Activated CD4-positive, alpha-beta T cell treated with anti-CD3 and anti-CD28 coated beads for 36 hours (primary cell): Measurements from ENCODE around the gene PRKACB. TPM values are rescaled to one million over a fixed set of nuclear protein-coding genes. Genes with fewer than 3 reads are reported as not detected.
A peak's percentile ranks its signal among the peaks of the same experiment; 100 is the strongest.

Experiments
- ATAC-seq: fragments of 200-7000 bp; cut with Tn5 transposase; one replicate; pipeline ENCODE4 v1.10.0; 2021; ENCODE audit warnings: mild to moderate bottlenecking, moderate library complexity
- CTCF ChIA-PET: fragments of 350-600 bp; sonication (Branson Sonifier 250); formaldehyde crosslinking; loops from one replicate; lab custom pipeline; 2021; ENCODE audit warnings: antibody characterized with exemption; lab: Charles Lee
- POLR2A ChIA-PET: fragments of 350-600 bp; sonication (Branson Sonifier 250); formaldehyde crosslinking; loops from one replicate; lab custom pipeline; 2021; ENCODE audit warnings: antibody characterized with exemption, inconsistent platforms; lab: Charles Lee
- DNase-seq: peaks from one replicate; pipeline ENCODE4 v3.0.0-alpha.2; 2020
- H3K27ac Mint-ChIP-seq: one replicate; pipeline ENCODE4 v1.8.0; 2021; ENCODE audit warnings: mixed read lengths
- H3K27me3 Mint-ChIP-seq: one replicate; pipeline ENCODE4 v1.8.0; 2021; ENCODE audit warnings: mixed read lengths
- H3K36me3 Mint-ChIP-seq: one replicate; pipeline ENCODE4 v1.8.0; 2021; ENCODE audit warnings: low read depth, mixed read lengths
- H3K4me1 Mint-ChIP-seq: one replicate; pipeline ENCODE4 v1.8.0; 2021; ENCODE audit warnings: mixed read lengths
- H3K4me3 Mint-ChIP-seq: one replicate; pipeline ENCODE4 v1.8.0; 2021; ENCODE audit warnings: mild to moderate bottlenecking, moderate library complexity, mixed read lengths
- H3K9me3 Mint-ChIP-seq: one replicate; pipeline ENCODE4 v1.8.0; 2021; ENCODE audit warnings: low read depth, mixed read lengths
- intact Hi-C, 2 experiments: fragments of 100-400 bp; cut with DNase I in 1 of 2; cut with micrococcal nuclease in 1 of 2; formaldehyde crosslinking; loops; one replicate each; pipeline versions ENCODE4 v1.14.2 to v1.15.1; 2022 to 2024; cut with DNase I, micrococcal nuclease
- total RNA-seq, 2 experiments: library from RNA; stranded (reverse); gene quantifications; one replicate each; pipeline ENCODE4 v1.2.3, GENCODE V29; 2021

The PRKACB gene
- total RNA-seq, 2 experiments from 2014 or later = 22.2 to 25.5 TPM

GRCh38 chr1:84156210-84156621 is 12.1 kb downstream of the PRKACB start:
- peak overlapping the region; percentile 65 for H3K27ac Mint-ChIP-seq
- no peaks in the 10 kb centered on the region for H3K27me3 Mint-ChIP-seq
- ChIA-PET CTCF (interaction anchor here (1.4 to 4.9 kb wide), 2 partner anchors 11 to 15 kb away, joined by 4 to 44 read pairs; partner anchors contain the start of gene PRKACB), POLR2A (interaction anchor here (0.6 to 0.7 kb wide), 2 partner anchors 349 to 697 kb away, joined by 3 to 4 read pairs; no protein-coding TSS in a partner anchor)
- H3K4me1 Mint-ChIP-seq = peaks cover 87% of the 10 kb centered on the region
- H3K9me3 Mint-ChIP-seq = no peaks in the 10 kb centered on the region
- ATAC-seq = peak; percentile 49
- peak overlapping the region; percentile 38 for H3K4me3 Mint-ChIP-seq
- H3K36me3 Mint-ChIP-seq = peaks cover 5% of the 10 kb centered on the region
- intact Hi-C loops = loop anchor here (1.0 to 5.0 kb wide), 3 partner anchors 10 to 146 kb away; partner anchors contain the start of gene SAMD13 (in 1 of the 2)
- peak; percentile 7 for DNase-seq

- peaks cover 81% of the 10 kb centered on the region for H3K4me1 Mint-ChIP-seq
These were observed 15.6 kb downstream of the PRKACB start for GRCh38 chr1:84159533-84160240.

GRCh38 chr1:84162295-84162694 is 18.2 kb downstream of the PRKACB start:
- Mint-ChIP-seq H3K27me3 (no peaks in the 10 kb centered on the region), H3K9me3 (no peaks in the 10 kb centered on the region), H3K4me1 (peaks cover 76% of the 10 kb centered on the region), H3K27ac (peak overlapping the region; percentile 49), H3K4me3 (no peak overlapping the region), H3K36me3 (peaks cover 2% of the 10 kb centered on the region)
- ATAC-seq (no peak), DNase-seq (no peak)
- CTCF ChIA-PET = interaction anchor here (0.9 to 2.9 kb wide), 7 partner anchors 10 to 280 kb away, joined by 3 to 8 read pairs (median 3); partner anchors contain the start of gene PRKACB
- intact Hi-C loops = loop anchor here in 1 of 2 experiments (5.0 kb wide), 1 partner anchor 1115 kb away; the partner anchor contains the start of gene BCL10
- POLR2A ChIA-PET = interaction anchor here (0.9 kb wide), 1 partner anchor 10 kb away, joined by 3 read pairs; no protein-coding TSS in a partner anchor

More at GRCh38 chr1:84159533-84160240, 15.6 kb downstream of the PRKACB start:
- Mint-ChIP-seq H3K27ac (no peak overlapping the region), H3K36me3 (peaks cover 2% of the 10 kb centered on the region), H3K4me3 (no peak overlapping the region), H3K27me3 (no peaks in the 10 kb centered on the region), H3K9me3 (no peaks in the 10 kb centered on the region)
- ChIA-PET POLR2A (no interaction called here), CTCF (no interaction called here)
- intact Hi-C loops = loop anchor here (5.0 kb wide), 3 partner anchors 67 to 1118 kb away; partner anchors contain the start of genes BCL10 (in 1 of the 2) and SAMD13 (in 1 of the 2)
- no peak for ATAC-seq
- DNase-seq = no peak

GRCh38 chr1:84163123-84163931 is 19.3 kb downstream of the PRKACB start:
- Mint-ChIP-seq H3K36me3 (no peaks in the 10 kb centered on the region), H3K9me3 (no peaks in the 10 kb centered on the region), H3K4me3 (peak overlapping the region; percentile 67), H3K4me1 (peaks cover 74% of the 10 kb centered on the region), H3K27ac (peak overlapping the region; percentile 70), H3K27me3 (no peaks in the 10 kb centered on the region)
- ChIA-PET CTCF (interaction anchor here (0.9 to 2.9 kb wide), 8 partner anchors 11 to 129 kb away, joined by 3 to 8 read pairs (median 5); partner anchors contain the start of gene PRKACB), POLR2A (interaction anchor here (0.9 to 1.3 kb wide), 2 partner anchors 11 to 19 kb away, joined by 3 read pairs; partner anchors contain the start of gene PRKACB)
- DNase-seq (peak; percentile 6), ATAC-seq (peak; percentile 37)
- intact Hi-C loops = loop anchor here in 1 of 2 experiments (5.0 kb wide), 1 partner anchor 1114 kb away; the partner anchor contains the start of gene BCL10

GRCh38 chr1:84164161-84164560 is 20.1 kb downstream of the PRKACB start:
- Mint-ChIP-seq H3K9me3 (no peaks in the 10 kb centered on the region), H3K27me3 (no peaks in the 10 kb centered on the region), H3K27ac (peak overlapping the region; percentile 77), H3K4me3 (peak overlapping the region; percentile 67), H3K36me3 (no peaks in the 10 kb centered on the region), H3K4me1 (peaks cover 77% of the 10 kb centered on the region)
- DNase-seq = no peak
- ChIA-PET CTCF (interaction anchor here (1.4 to 1.9 kb wide), 3 partner anchors 14 to 20 kb away, joined by 3 to 8 read pairs (median 8); partner anchors contain the start of gene PRKACB), POLR2A (no interaction called here)
- no peak for ATAC-seq
- intact Hi-C loops = loop anchor here in 1 of 2 experiments (5.0 kb wide), 1 partner anchor 1113 kb away; the partner anchor contains the start of gene BCL10

GRCh38 chr1:84164567-84165021 is 20.5 kb downstream of the PRKACB start:
- Mint-ChIP-seq H3K27ac (peak overlapping the region; percentile 77), H3K4me3 (peak overlapping the region; percentile 67), H3K9me3 (no peaks in the 10 kb centered on the region), H3K4me1 (peaks cover 81% of the 10 kb centered on the region), H3K27me3 (no peaks in the 10 kb centered on the region), H3K36me3 (no peaks in the 10 kb centered on the region)
- ChIA-PET CTCF (interaction anchor here (1.0 to 1.9 kb wide), 4 partner anchors 15 to 40 kb away, joined by 3 to 8 read pairs (median 6); partner anchors contain the start of gene PRKACB), POLR2A (no interaction called here)
- ATAC-seq (peak; percentile 32), DNase-seq (no peak)
- intact Hi-C loops = loop anchor here in 1 of 2 experiments (5.0 kb wide), 2 partner anchors 87 to 1113 kb away; partner anchors contain the start of gene BCL10

GRCh38 chr1:84165601-84166000 is 21.5 kb downstream of the PRKACB start:
- H3K27ac Mint-ChIP-seq = no peak overlapping the region
- H3K9me3 Mint-ChIP-seq = no peaks in the 10 kb centered on the region
- H3K4me1 Mint-ChIP-seq = peaks cover 82% of the 10 kb centered on the region
- intact Hi-C loops = loop anchor here in 1 of 2 experiments (5.0 kb wide), 1 partner anchor 88 kb away; no protein-coding TSS in a partner anchor
- CTCF ChIA-PET = interaction anchor here (1.0 kb wide), 1 partner anchor 41 kb away, joined by 3 read pairs; no protein-coding TSS in a partner anchor
- DNase-seq (no peak), ATAC-seq (no peak)
- peak overlapping the region; percentile 28 for H3K4me3 Mint-ChIP-seq
- H3K27me3 Mint-ChIP-seq = no peaks in the 10 kb centered on the region
- POLR2A ChIA-PET = no interaction called here
- H3K36me3 Mint-ChIP-seq = no peaks in the 10 kb centered on the region

GRCh38 chr1:84166797-84167196 is 22.7 kb downstream of the PRKACB start:
- ChIA-PET POLR2A (no interaction called here), CTCF (no interaction called here)
- no peaks in the 10 kb centered on the region for H3K36me3 Mint-ChIP-seq
- peak overlapping the region; percentile 52 for H3K27ac Mint-ChIP-seq
- peak overlapping the region; percentile 4 for H3K4me3 Mint-ChIP-seq
- H3K27me3 Mint-ChIP-seq = no peaks in the 10 kb centered on the region
- peaks cover 83% of the 10 kb centered on the region for H3K4me1 Mint-ChIP-seq
- DNase-seq (no peak), ATAC-seq (peak; percentile 71)
- intact Hi-C loops = loop anchor here (1.0 to 5.0 kb wide), 3 partner anchors 8 to 89 kb away; no protein-coding TSS in a partner anchor
- H3K9me3 Mint-ChIP-seq = no peaks in the 10 kb centered on the region

- Mint-ChIP-seq H3K36me3 (no peaks in the 10 kb centered on the region), H3K27ac (no peak overlapping the region), H3K4me1 (peaks cover 74% of the 10 kb centered on the region), H3K4me3 (no peak overlapping the region), H3K9me3 (no peaks in the 10 kb centered on the region), H3K27me3 (no peaks in the 10 kb centered on the region)
- ChIA-PET CTCF (interaction anchor here (0.8 to 1.7 kb wide), 4 partner anchors 10 to 22 kb away, joined by 3 to 4 read pairs (median 4); no protein-coding TSS in a partner anchor), POLR2A (no interaction called here)
- ATAC-seq (no peak), DNase-seq (no peak)
- intact Hi-C loops = loop anchor here in 1 of 2 experiments (5.0 kb wide), 1 partner anchor 91 kb away; no protein-coding TSS in a partner anchor
These were observed 24.7 kb downstream of the PRKACB start for GRCh38 chr1:84168783-84169182.

GRCh38 chr1:84170171-84170570 is 26.1 kb downstream of the PRKACB start:
- POLR2A ChIA-PET = interaction anchor here (0.6 kb wide), 1 partner anchor 286 kb away, joined by 3 read pairs; no protein-coding TSS in a partner anchor
- CTCF ChIA-PET = interaction anchor here (0.8 kb wide), 1 partner anchor 24 kb away, joined by 4 read pairs; no protein-coding TSS in a partner anchor
- H3K4me3 Mint-ChIP-seq = no peak overlapping the region
- intact Hi-C loops = no loop called here
- H3K9me3 Mint-ChIP-seq = no peaks in the 10 kb centered on the region
- no peak for DNase-seq
- H3K27ac Mint-ChIP-seq = no peak overlapping the region
- no peak for ATAC-seq
- peaks cover 72% of the 10 kb centered on the region for H3K4me1 Mint-ChIP-seq
- H3K36me3 Mint-ChIP-seq = no peaks in the 10 kb centered on the region
- no peaks in the 10 kb centered on the region for H3K27me3 Mint-ChIP-seq
